ENCODE measurements around the gene TBC1D22A.

DNA sequence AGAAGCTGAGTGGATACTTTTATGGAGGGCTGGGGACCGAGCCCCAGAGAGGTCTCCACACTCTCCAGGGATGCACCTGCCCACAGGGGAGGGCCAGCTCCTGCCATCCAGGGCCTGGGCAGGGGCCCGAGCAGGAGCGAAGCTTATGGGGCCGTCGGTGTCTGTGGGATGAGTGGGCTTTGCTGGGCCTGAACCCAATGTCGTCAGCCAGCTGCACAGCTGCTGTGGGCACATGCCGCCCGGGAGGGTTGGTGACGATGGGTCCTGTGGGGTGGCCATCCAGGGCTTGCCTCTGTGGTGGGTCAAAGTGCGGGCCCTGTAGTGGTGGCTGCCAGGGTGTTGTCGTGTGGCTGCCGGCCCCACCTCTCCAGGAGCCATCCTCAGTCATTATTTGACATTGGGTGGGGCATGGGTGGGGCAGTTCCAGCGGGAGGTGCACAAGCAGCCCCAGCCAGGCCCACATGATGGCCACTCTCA is 447.1 kb downstream of the TBC1D22A start:
- TF ChIP-seq, protein P1, sequence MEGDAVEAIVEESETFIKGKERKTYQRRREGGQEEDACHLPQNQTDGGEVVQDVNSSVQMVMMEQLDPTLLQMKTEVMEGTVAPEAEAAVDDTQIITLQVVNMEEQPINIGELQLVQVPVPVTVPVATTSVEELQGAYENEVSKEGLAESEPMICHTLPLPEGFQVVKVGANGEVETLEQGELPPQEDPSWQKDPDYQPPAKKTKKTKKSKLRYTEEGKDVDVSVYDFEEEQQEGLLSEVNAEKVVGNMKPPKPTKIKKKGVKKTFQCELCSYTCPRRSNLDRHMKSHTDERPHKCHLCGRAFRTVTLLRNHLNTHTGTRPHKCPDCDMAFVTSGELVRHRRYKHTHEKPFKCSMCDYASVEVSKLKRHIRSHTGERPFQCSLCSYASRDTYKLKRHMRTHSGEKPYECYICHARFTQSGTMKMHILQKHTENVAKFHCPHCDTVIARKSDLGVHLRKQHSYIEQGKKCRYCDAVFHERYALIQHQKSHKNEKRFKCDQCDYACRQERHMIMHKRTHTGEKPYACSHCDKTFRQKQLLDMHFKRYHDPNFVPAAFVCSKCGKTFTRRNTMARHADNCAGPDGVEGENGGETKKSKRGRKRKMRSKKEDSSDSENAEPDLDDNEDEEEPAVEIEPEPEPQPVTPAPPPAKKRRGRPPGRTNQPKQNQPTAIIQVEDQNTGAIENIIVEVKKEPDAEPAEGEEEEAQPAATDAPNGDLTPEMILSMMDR (IDR thresholded peaks at IDR 0.05; ENCODE audit: insufficient read depth, low read depth, low read length): no peak
- TF ChIP-seq EZH2 (IDR thresholded peaks at IDR 0.05; ENCODE audit: insufficient read depth, low read length): no peak

Measured in astrocyte (in vitro differentiated cells and primary cell).